ENCODE results near the gene SLK. TPM values are rescaled to one million over a fixed set of nuclear protein-coding genes. Genes with fewer than 3 reads are reported as not detected.

The SLK gene
- total and polyA plus RNA-seq, 4 donors = 13.3 to 86.4 (median 31.3) TPM

- DNase-seq = no peak
- WGBS, 2 donors = 71 to 79% methylated on average over 6 of the region's 6 CpGs
- Histone ChIP-seq H3K9ac (ENCODE audit: insufficient read depth in 1 of 2, low read length in 2 of 2) (no peak overlapping the region), H3K9me3 (ENCODE audit: control insufficient read depth in 4 of 4, insufficient read depth in 3 of 4, low read length in 3 of 4) (peaks cover 0 to 1% (median 0%) of the 10 kb centered on the region in 4 donors), H3K4me3 (no peak overlapping the region), H3K4me1 (ENCODE audit: control insufficient read depth in 5 of 5, insufficient read depth in 5 of 5, low read length in 5 of 5) (peaks cover 0 to 4% (median 0%) of the 10 kb centered on the region in 5 donors), H3K27me3 (ENCODE audit: control insufficient read depth in 3 of 3, insufficient read depth in 3 of 3, low read length in 2 of 3) (peaks cover 0 to 2% (median 0%) of the 10 kb centered on the region in 3 donors), H3K27ac (ENCODE audit: low read depth in 1 of 2, low read length in 1 of 2) (no peak overlapping the region), H3K36me3 (ENCODE audit: control insufficient read depth in 4 of 4, insufficient read depth in 4 of 4, low read length in 4 of 4) (no peaks in the 10 kb centered on the region)
- ATAC-seq (ENCODE audit: insufficient read depth, low FRiP score) = no peak
- no peak for TF ChIP-seq CTCF (IDR thresholded peaks at IDR 0.05; ENCODE audit: control extremely low read depth, extremely low read depth)
These were observed 102.7 kb downstream of the SLK start for GRCh38 chr10:104069613-104070012.

DNA sequence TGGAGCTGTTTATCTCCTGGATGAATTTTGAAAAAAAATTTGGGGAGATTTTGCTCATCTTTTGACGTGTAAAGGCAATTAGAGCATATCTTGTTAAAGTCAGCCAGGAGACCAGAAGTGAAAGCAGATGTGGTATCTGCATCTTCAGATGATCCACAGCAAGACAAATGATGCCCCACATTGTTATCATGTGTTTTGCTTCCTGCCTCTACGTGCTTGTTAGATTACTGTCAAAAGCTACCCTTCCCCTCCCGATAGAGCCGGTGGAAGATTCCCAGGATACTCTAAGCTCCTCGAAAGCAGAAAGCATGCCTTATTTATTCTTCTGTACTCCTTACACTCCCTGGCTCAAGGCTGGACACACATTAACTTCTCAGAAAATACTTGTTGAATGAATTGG lies 105.8 kb downstream of the SLK start:
- no peaks in the 10 kb centered on the region for H3K36me3 ChIP-seq (ENCODE audit: control insufficient read depth in 4 of 4, insufficient read depth in 4 of 4, low read length in 4 of 4)
- no peak overlapping the region for H3K27ac ChIP-seq (ENCODE audit: low read depth in 1 of 2, low read length in 1 of 2)
- no peak overlapping the region for H3K4me3 ChIP-seq
- peaks cover 0 to 1% (median 0%) of the 10 kb centered on the region in 4 donors for H3K9me3 ChIP-seq (ENCODE audit: control insufficient read depth in 4 of 4, insufficient read depth in 3 of 4, low read length in 3 of 4)
- H3K9ac ChIP-seq (ENCODE audit: insufficient read depth in 1 of 2, low read length in 2 of 2) = no peak overlapping the region
- H3K4me1 ChIP-seq (ENCODE audit: control insufficient read depth in 5 of 5, insufficient read depth in 5 of 5, low read length in 5 of 5) = peaks cover 0 to 4% (median 0%) of the 10 kb centered on the region in 5 donors
- no peak for DNase-seq
- WGBS, 2 donors = 31 to 65% methylated on average over 5 of the region's 5 CpGs
- peaks cover 0 to 2% (median 0%) of the 10 kb centered on the region in 3 donors for H3K27me3 ChIP-seq (ENCODE audit: control insufficient read depth in 3 of 3, insufficient read depth in 3 of 3, low read length in 2 of 3)
- no peak for TF ChIP-seq CTCF (IDR thresholded peaks at IDR 0.05; ENCODE audit: control extremely low read depth, extremely low read depth)
- ATAC-seq (ENCODE audit: insufficient read depth, low FRiP score) = no peak

DNA sequence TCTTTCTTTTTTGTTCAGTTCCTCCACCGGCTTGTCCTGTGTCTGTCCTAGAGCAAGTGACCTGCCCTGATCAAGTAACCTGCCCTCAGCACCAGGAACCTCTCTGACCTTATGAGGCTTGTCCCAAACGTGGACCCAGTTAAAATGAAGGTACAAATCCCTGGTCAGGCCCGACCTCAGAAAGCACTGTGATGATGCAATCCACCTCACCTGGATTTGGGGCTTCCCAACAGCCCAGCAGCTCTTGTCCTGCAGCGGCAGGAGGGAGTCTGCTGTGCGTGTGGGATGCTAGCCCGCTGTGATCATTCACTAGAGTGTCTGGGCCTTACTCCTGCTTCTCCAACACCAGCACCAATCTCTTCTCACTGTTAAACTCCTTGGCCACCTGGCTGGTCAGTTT lies 107.6 kb downstream of the SLK start:
- no peak overlapping the region for H3K9ac ChIP-seq (ENCODE audit: insufficient read depth in 1 of 2, low read length in 2 of 2)
- no peak for DNase-seq
- no peaks in the 10 kb centered on the region for H3K36me3 ChIP-seq (ENCODE audit: control insufficient read depth in 4 of 4, insufficient read depth in 4 of 4, low read length in 4 of 4)
- no peak for ATAC-seq (ENCODE audit: insufficient read depth, low FRiP score)
- peaks cover 0 to 4% (median 0%) of the 10 kb centered on the region in 5 donors for H3K4me1 ChIP-seq (ENCODE audit: control insufficient read depth in 5 of 5, insufficient read depth in 5 of 5, low read length in 5 of 5)
- H3K27me3 ChIP-seq (ENCODE audit: control insufficient read depth in 3 of 3, insufficient read depth in 3 of 3, low read length in 2 of 3) = peaks cover 0 to 2% (median 0%) of the 10 kb centered on the region in 3 donors
- no peak overlapping the region for H3K27ac ChIP-seq (ENCODE audit: low read depth in 1 of 2, low read length in 1 of 2)
- no peaks in the 10 kb centered on the region for H3K9me3 ChIP-seq (ENCODE audit: control insufficient read depth in 4 of 4, insufficient read depth in 3 of 4, low read length in 3 of 4)
- no peak overlapping the region for H3K4me3 ChIP-seq
- TF ChIP-seq CTCF (IDR thresholded peaks at IDR 0.05; ENCODE audit: control extremely low read depth, extremely low read depth) = no peak
- WGBS, 2 donors = 82 to 91% methylated on average over 6 of the region's 6 CpGs

DNA sequence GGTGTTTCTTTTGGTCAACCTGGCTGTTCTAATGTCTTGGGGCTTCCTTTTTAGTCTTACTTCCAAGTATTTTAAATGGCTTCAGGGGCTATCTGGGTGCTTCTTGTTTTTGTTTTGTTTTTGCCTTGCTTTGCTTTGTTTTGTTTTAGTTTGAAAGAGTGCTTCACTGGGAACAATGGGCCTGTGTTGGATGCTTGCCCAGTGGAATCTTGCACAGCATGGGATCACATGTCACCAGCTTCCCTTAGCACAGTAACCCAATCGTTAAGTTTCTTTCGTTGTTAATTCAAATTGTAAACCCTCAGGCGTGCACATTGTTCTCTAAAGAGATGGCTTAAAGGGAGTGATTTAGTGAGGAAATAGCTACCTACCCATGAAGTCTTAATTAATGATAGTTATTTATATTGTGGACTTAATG lies 109.8 kb downstream of the SLK start:
- Histone ChIP-seq H3K27me3 (ENCODE audit: control insufficient read depth in 3 of 3, insufficient read depth in 3 of 3, low read length in 2 of 3) (peaks cover 0 to 2% (median 0%) of the 10 kb centered on the region in 3 donors), H3K4me1 (ENCODE audit: control insufficient read depth in 5 of 5, insufficient read depth in 5 of 5, low read length in 5 of 5) (peaks cover 0 to 4% (median 0%) of the 10 kb centered on the region in 5 donors), H3K4me3 (no peak overlapping the region), H3K36me3 (ENCODE audit: control insufficient read depth in 4 of 4, insufficient read depth in 4 of 4, low read length in 4 of 4) (no peaks in the 10 kb centered on the region), H3K9me3 (ENCODE audit: control insufficient read depth in 4 of 4, insufficient read depth in 3 of 4, low read length in 3 of 4) (no peaks in the 10 kb centered on the region), H3K27ac (ENCODE audit: low read depth in 1 of 2, low read length in 1 of 2) (peak overlapping the region in 1 of 2 donors; percentile 66), H3K9ac (ENCODE audit: insufficient read depth in 1 of 2, low read length in 2 of 2) (no peak overlapping the region)
- TF ChIP-seq CTCF (IDR thresholded peaks at IDR 0.05; ENCODE audit: control extremely low read depth, extremely low read depth) = no peak
- WGBS, 2 donors = 35 to 51% methylated on average over 3 of the region's 3 CpGs
- DNase-seq (peak; percentile 51 to 87 (median 73)), ATAC-seq (ENCODE audit: insufficient read depth, low FRiP score) (no peak)

Measured in lung (tissue), 12 donors.